ENCODE data around the gene ERC1.

The ERC1 gene

DNA sequence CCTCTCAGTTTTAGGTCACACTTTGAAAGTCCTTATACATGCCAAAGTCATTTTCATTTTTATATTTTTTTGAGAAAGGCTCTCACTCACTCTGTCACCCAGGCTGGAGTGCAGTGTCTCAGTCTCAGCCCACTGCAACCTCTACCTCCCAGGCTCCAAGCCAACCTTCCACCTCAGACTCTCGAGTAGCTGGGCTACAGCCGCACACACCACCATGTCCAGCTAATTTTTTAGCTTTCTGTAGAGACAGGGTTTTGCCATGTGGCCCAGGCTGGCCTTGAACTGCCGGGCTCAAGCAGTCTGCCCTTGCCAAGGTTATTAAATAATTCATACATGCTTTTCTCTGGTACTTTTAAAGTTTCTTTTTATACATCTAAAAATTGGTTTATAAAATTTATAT is 166.0 kb downstream of the ERC1 start:
- H3K9me3 ChIP-seq (ENCODE audit: control extremely low read depth in 1 of 5, control insufficient read depth in 4 of 5, insufficient read depth in 2 of 5, low read depth in 1 of 5, low read length in 4 of 5), result peaks cover 0 to 1% (median 0%) of the 10 kb centered on the region in 5 experiments
- CTCF ChIA-PET, result interaction anchor here (0.6 kb wide), 1 partner anchor 427 kb away, joined by 3 read pairs; no protein-coding TSS in a partner anchor
- peaks cover 0 to 4% (median under 1%) of the 10 kb centered on the region in 4 experiments for H3K4me1 ChIP-seq (ENCODE audit: control extremely low read depth in 1 of 4, control insufficient read depth in 4 of 4, insufficient read depth in 4 of 4, low read length in 3 of 4)
- whole genome bisulfite sequencing (ENCODE audit: insufficient coverage), result no CpG with 5 or more reads among the region's 3 CpGs
- POLR2A ChIA-PET, result no interaction called here
- H3K4me3 ChIP-seq (ENCODE audit: control insufficient read depth in 1 of 7, extremely low read depth in 1 of 7, insufficient read depth in 4 of 7, low read depth in 2 of 7, low read length in 6 of 7), result no peak overlapping the region
- H3K36me3 ChIP-seq (ENCODE audit: control insufficient read depth in 4 of 4, insufficient read depth in 4 of 4, low read length in 3 of 4), result peaks cover 0 to 7% (median 3%) of the 10 kb centered on the region in 4 experiments
- DNase-seq, result no peak
- no peaks in the 10 kb centered on the region for H3K27me3 ChIP-seq (replicated peaks in 2 of 5; ENCODE audit: control insufficient read depth in 4 of 5, insufficient read depth in 5 of 5, low read length in 4 of 5)
- no peak overlapping the region for H3K27ac ChIP-seq (ENCODE audit: insufficient read depth in 1 of 2, low read depth in 1 of 2, low read length in 2 of 2, poor library complexity in 1 of 2, severe bottlenecking in 2 of 2)

DNA sequence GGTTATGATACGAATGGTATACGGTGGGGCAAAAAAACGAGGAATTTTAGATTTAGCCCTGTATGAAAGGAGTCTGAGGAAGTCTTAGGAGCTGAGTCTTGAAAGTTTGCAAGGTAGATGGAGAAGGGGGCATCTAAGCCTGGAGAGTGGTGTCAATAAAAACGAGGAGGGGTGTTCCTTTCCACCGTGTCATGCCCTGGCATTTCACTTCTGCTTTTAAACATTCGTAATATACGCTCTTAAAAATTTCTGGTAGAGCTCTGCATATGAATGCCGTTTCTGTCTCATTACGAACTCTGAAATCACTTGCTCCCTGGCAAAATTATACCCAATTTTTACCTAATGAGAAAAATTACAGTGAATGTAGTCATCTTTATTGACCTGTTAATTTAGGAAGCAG is 170.2 kb downstream of the ERC1 start:
- H3K27me3 ChIP-seq (replicated peaks in 2 of 5; ENCODE audit: control insufficient read depth in 4 of 5, insufficient read depth in 5 of 5, low read length in 4 of 5), result no peaks in the 10 kb centered on the region
- no peak overlapping the region for H3K27ac ChIP-seq (ENCODE audit: insufficient read depth in 1 of 2, low read depth in 1 of 2, low read length in 2 of 2, poor library complexity in 1 of 2, severe bottlenecking in 2 of 2)
- peak; percentile 6 to 66 (median 58) for DNase-seq
- H3K9me3 ChIP-seq (ENCODE audit: control extremely low read depth in 1 of 5, control insufficient read depth in 4 of 5, insufficient read depth in 2 of 5, low read depth in 1 of 5, low read length in 4 of 5), result no peaks in the 10 kb centered on the region
- ChIA-PET CTCF (interaction anchor here (0.7 kb wide), 1 partner anchor 37 kb away, joined by 3 read pairs; no protein-coding TSS in a partner anchor), POLR2A (no interaction called here)
- H3K36me3 ChIP-seq (ENCODE audit: control insufficient read depth in 4 of 4, insufficient read depth in 4 of 4, low read length in 3 of 4), result peaks cover 0 to 2% (median 2%) of the 10 kb centered on the region in 4 experiments
- peak overlapping the region in 1 of 7 experiments; percentile 26 for H3K4me3 ChIP-seq (ENCODE audit: control insufficient read depth in 1 of 7, extremely low read depth in 1 of 7, insufficient read depth in 4 of 7, low read depth in 2 of 7, low read length in 6 of 7)
- H3K4me1 ChIP-seq (ENCODE audit: control extremely low read depth in 1 of 4, control insufficient read depth in 4 of 4, insufficient read depth in 4 of 4, low read length in 3 of 4), result peaks cover 0 to 4% (median under 1%) of the 10 kb centered on the region in 4 experiments
- WGBS (ENCODE audit: insufficient coverage), result 72% methylated on average over 5 of the region's 9 CpGs

DNA sequence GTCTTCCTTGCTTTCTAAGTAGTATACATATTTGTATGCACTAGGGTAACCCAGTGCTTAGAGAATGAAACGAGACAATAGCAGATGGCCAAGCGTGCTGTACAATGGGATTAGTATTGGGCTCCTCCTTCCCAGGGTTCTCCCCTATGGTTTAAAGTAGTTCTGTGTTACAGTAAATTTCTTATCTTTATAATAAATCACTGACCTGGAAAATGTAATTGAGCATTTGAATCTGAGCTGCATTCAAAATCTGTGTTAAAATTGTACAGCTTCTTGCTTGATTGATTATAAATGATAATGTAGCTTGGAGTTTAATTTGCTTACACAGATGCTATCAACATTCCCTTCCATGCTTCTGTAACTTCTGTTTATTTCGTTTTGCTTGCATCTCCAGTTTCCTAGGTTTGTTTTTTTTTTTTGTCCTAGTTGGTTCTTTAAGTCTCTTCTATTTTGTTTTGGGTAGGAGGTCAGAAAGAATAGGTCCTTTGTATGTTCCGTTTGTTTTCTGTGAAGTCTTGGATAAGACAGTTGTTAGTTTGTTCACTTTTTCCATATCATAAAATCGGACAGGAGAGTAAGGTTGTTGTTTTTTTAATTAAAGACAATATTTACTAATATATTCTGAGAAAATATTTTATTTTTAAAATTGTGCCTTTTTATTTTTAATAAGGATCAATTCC is 171.2 kb downstream of the ERC1 start:
- Histone ChIP-seq H3K27ac (ENCODE audit: insufficient read depth in 1 of 2, low read depth in 1 of 2, low read length in 2 of 2, poor library complexity in 1 of 2, severe bottlenecking in 2 of 2) (no peak overlapping the region), H3K9me3 (ENCODE audit: control extremely low read depth in 1 of 5, control insufficient read depth in 4 of 5, insufficient read depth in 2 of 5, low read depth in 1 of 5, low read length in 4 of 5) (no peaks in the 10 kb centered on the region), H3K27me3 (replicated peaks in 2 of 5; ENCODE audit: control insufficient read depth in 4 of 5, insufficient read depth in 5 of 5, low read length in 4 of 5) (no peaks in the 10 kb centered on the region), H3K4me1 (ENCODE audit: control extremely low read depth in 1 of 4, control insufficient read depth in 4 of 4, insufficient read depth in 4 of 4, low read length in 3 of 4) (peaks cover 0 to 4% (median under 1%) of the 10 kb centered on the region in 4 experiments), H3K4me3 (ENCODE audit: control insufficient read depth in 1 of 7, extremely low read depth in 1 of 7, insufficient read depth in 4 of 7, low read depth in 2 of 7, low read length in 6 of 7) (no peak overlapping the region), H3K36me3 (ENCODE audit: control insufficient read depth in 4 of 4, insufficient read depth in 4 of 4, low read length in 3 of 4) (peaks cover 0 to 2% (median 2%) of the 10 kb centered on the region in 4 experiments)
- ChIA-PET POLR2A (no interaction called here), CTCF (no interaction called here)
- no peak for DNase-seq
- no CpG with 5 or more reads among the region's 5 CpGs for WGBS (ENCODE audit: insufficient coverage)

DNA sequence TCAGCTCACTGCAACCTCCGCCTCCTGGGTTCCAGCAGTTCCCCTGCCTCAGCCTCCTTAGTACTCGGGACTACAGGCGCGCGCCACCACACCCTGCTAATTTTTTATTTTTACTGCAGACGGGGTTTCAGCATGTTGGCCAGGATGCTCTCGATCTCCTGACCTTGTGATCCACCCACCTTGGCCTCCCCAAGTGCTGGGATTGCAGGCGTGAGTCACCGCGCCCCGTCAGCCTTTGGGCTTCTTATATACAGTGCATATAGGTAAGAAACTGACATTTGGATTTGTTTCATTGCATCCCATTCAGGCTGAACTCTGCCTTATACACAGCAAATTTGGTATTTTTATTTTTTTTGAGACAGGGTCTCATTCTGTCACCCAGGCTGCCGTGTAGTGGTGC is 176.8 kb downstream of the ERC1 start:
- Histone ChIP-seq H3K9me3 (ENCODE audit: control extremely low read depth in 1 of 5, control insufficient read depth in 4 of 5, insufficient read depth in 2 of 5, low read depth in 1 of 5, low read length in 4 of 5) (no peaks in the 10 kb centered on the region), H3K4me1 (ENCODE audit: control extremely low read depth in 1 of 4, control insufficient read depth in 4 of 4, insufficient read depth in 4 of 4, low read length in 3 of 4) (no peaks in the 10 kb centered on the region), H3K27me3 (replicated peaks in 2 of 5; ENCODE audit: control insufficient read depth in 4 of 5, insufficient read depth in 5 of 5, low read length in 4 of 5) (no peaks in the 10 kb centered on the region), H3K4me3 (ENCODE audit: control insufficient read depth in 1 of 7, extremely low read depth in 1 of 7, insufficient read depth in 4 of 7, low read depth in 2 of 7, low read length in 6 of 7) (no peak overlapping the region), H3K27ac (ENCODE audit: insufficient read depth in 1 of 2, low read depth in 1 of 2, low read length in 2 of 2, poor library complexity in 1 of 2, severe bottlenecking in 2 of 2) (no peak overlapping the region), H3K36me3 (ENCODE audit: control insufficient read depth in 4 of 4, insufficient read depth in 4 of 4, low read length in 3 of 4) (peaks cover 2 to 3% (median 2%) of the 10 kb centered on the region in 4 experiments)
- ChIA-PET CTCF (no interaction called here), POLR2A (no interaction called here)
- DNase-seq, result no peak
- WGBS (ENCODE audit: insufficient coverage), result 99% methylated on average over 10 of the region's 12 CpGs

DNA sequence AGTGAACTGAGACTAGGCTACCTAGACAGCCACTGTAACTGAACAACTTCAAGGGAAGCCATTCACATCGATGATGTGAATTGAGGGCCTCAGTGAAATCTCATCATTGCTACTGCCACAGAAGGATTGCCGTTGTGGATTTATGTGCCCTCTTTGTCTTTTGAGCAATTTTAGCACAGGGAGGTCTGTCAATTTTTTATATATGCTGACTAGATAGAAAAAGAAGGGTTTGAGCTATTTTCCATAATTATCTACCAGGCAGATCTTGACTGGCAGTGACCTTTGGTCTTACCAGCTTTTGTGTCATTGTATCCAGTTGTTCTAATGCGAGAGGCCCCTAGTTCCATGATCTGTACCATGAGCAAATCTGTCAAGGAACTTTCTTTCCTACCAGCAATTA is 179.4 kb downstream of the ERC1 start:
- H3K36me3 ChIP-seq (ENCODE audit: control insufficient read depth in 4 of 4, insufficient read depth in 4 of 4, low read length in 3 of 4), result peaks cover 2 to 3% (median 2%) of the 10 kb centered on the region in 4 experiments
- ChIA-PET POLR2A (no interaction called here), CTCF (no interaction called here)
- WGBS (ENCODE audit: insufficient coverage), result 100% methylated on average over 2 of the region's 3 CpGs
- no peak for DNase-seq
- H3K27me3 ChIP-seq (replicated peaks in 2 of 5; ENCODE audit: control insufficient read depth in 4 of 5, insufficient read depth in 5 of 5, low read length in 4 of 5), result no peaks in the 10 kb centered on the region
- no peaks in the 10 kb centered on the region for H3K4me1 ChIP-seq (ENCODE audit: control extremely low read depth in 1 of 4, control insufficient read depth in 4 of 4, insufficient read depth in 4 of 4, low read length in 3 of 4)
- no peak overlapping the region for H3K27ac ChIP-seq (ENCODE audit: insufficient read depth in 1 of 2, low read depth in 1 of 2, low read length in 2 of 2, poor library complexity in 1 of 2, severe bottlenecking in 2 of 2)
- no peaks in the 10 kb centered on the region for H3K9me3 ChIP-seq (ENCODE audit: control extremely low read depth in 1 of 5, control insufficient read depth in 4 of 5, insufficient read depth in 2 of 5, low read depth in 1 of 5, low read length in 4 of 5)
- H3K4me3 ChIP-seq (ENCODE audit: control insufficient read depth in 1 of 7, extremely low read depth in 1 of 7, insufficient read depth in 4 of 7, low read depth in 2 of 7, low read length in 6 of 7), result no peak overlapping the region

DNA sequence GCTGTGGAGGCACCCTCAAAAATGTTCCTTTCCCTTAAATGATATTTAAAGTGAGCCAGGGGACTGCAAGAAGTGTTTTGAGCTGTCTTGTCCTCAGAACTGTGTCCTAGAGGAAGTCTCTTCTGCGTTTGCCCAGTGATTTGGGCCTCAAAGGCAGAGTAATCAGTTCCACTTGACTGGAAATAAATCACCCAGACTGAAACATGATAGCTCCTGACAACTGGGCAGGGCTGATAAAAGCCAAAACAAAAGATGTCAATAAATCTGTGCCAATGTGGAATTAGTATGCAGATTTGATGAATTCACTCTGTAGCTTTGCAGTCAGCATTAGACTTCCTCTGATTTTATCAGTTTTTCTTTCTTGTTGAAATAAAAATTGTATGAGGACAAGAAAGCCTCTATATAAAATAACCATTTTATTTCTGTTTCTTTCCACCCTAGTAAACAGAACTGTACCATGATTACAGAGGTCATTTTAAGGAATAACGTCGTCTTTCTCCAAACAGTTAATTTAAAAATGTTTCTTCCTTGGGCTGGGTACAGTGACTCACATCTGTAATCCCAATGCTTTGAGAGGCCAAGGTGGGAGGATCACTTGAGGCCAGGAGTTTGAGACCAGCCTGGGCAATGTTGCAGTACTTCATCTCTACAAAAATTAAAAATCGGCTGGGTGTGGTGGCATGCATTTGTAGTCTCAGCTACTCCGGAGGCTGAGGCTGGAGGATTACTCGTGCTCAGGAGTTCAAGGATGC is 180.8 kb downstream of the ERC1 start:
- DNase-seq, result peak in 2 of 3 donors; percentile 5 to 16
- WGBS (ENCODE audit: insufficient coverage), result 75% methylated on average over 4 of the region's 6 CpGs
- ChIA-PET CTCF (no interaction called here), POLR2A (no interaction called here)
- Histone ChIP-seq H3K4me1 (ENCODE audit: control extremely low read depth in 1 of 4, control insufficient read depth in 4 of 4, insufficient read depth in 4 of 4, low read length in 3 of 4) (no peaks in the 10 kb centered on the region), H3K4me3 (ENCODE audit: control insufficient read depth in 1 of 7, extremely low read depth in 1 of 7, insufficient read depth in 4 of 7, low read depth in 2 of 7, low read length in 6 of 7) (no peak overlapping the region), H3K9me3 (ENCODE audit: control extremely low read depth in 1 of 5, control insufficient read depth in 4 of 5, insufficient read depth in 2 of 5, low read depth in 1 of 5, low read length in 4 of 5) (no peaks in the 10 kb centered on the region), H3K27ac (ENCODE audit: insufficient read depth in 1 of 2, low read depth in 1 of 2, low read length in 2 of 2, poor library complexity in 1 of 2, severe bottlenecking in 2 of 2) (no peak overlapping the region), H3K36me3 (ENCODE audit: control insufficient read depth in 4 of 4, insufficient read depth in 4 of 4, low read length in 3 of 4) (peaks cover 0 to 6% (median 3%) of the 10 kb centered on the region in 4 experiments), H3K27me3 (replicated peaks in 2 of 5; ENCODE audit: control insufficient read depth in 4 of 5, insufficient read depth in 5 of 5, low read length in 4 of 5) (no peaks in the 10 kb centered on the region)

Measured in common myeloid progenitor, CD34-positive (primary cell).